T-helper 2 cell treated with Interferon-gamma antibody and Interleukin-4, amounts not matched to agents 5 μg/mL and 100 μg/mL, for 36 hours (primary cell): ENCODE data around the gene CACNA1C.

Experiments used
- DNase-seq: peaks from one replicate; pipeline ENCODE4 v3.0.0; 2021; ENCODE audit warnings: low spot score
- H3K27ac Mint-ChIP-seq: one replicate; pipeline ENCODE4 v1.8.0; 2021; ENCODE audit warnings: mild to moderate bottlenecking, mixed read lengths
- H3K27me3 Mint-ChIP-seq: one replicate; pipeline ENCODE4 v1.8.0; 2021; ENCODE audit warnings: low read depth, mixed read lengths
- H3K36me3 Mint-ChIP-seq: one replicate; pipeline ENCODE4 v1.8.0; 2021; ENCODE audit warnings: low read depth, mixed read lengths
- H3K4me1 Mint-ChIP-seq: one replicate; pipeline ENCODE4 v1.8.0; 2021; ENCODE audit warnings: low read depth, mixed read lengths
- H3K4me3 Mint-ChIP-seq: one replicate; pipeline ENCODE4 v1.8.0; 2022; ENCODE audit warnings: mild to moderate bottlenecking, moderate library complexity, mixed read lengths
- H3K9me3 Mint-ChIP-seq: one replicate; pipeline ENCODE4 v1.8.0; 2021; ENCODE audit warnings: mixed read lengths

The CACNA1C gene

GRCh38 chr12:2466211-2466610 is 413.4 kb downstream of the CACNA1C start:
- no peaks in the 10 kb centered on the region for H3K9me3 Mint-ChIP-seq
- peaks cover 3% of the 10 kb centered on the region for H3K27me3 Mint-ChIP-seq
- no peak overlapping the region for H3K27ac Mint-ChIP-seq
- H3K36me3 Mint-ChIP-seq: no peaks in the 10 kb centered on the region
- H3K4me1 Mint-ChIP-seq: no peaks in the 10 kb centered on the region
- no peak overlapping the region for H3K4me3 Mint-ChIP-seq
- DNase-seq: no peak

DNA sequence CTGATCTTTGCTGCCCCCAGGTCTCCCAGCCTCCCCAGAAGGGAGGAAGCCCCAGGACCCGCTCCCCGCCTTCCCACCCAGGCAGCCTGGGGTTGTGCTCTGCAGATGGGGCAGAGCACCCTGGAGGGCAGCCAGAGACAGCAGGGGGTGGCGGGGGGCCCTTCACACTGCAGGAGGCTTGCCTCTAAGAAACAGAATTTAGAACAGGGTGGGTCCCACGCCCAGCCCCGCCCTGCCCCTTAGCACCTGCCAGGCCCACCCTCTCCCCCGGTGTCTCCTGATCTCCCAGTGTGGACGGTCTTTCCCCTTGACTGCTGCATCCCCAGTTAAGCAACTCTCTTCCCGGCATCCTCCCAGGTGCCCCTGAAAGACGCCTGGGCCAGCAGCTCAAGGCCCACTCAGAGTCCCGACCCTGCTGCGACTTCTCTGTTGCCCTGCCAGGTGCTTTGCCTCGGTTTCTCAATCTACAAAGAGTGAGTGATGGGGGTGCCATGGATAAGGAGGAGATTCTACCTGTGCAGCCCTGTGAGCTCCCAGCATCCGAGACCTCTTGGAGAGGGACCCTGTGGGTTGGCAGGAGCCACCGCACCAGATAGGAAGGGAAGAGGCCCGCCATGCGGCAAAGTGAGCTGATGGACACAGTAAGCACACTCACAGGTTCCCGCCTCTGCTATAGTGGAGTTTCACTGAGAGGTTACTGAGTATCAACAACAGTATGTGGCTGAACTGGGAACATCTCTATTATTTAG is 414.8 kb downstream of the CACNA1C start:
- Mint-ChIP-seq H3K4me3 (no peak overlapping the region), H3K9me3 (no peaks in the 10 kb centered on the region), H3K27me3 (peaks cover 5% of the 10 kb centered on the region), H3K27ac (no peak overlapping the region), H3K4me1 (no peaks in the 10 kb centered on the region), H3K36me3 (no peaks in the 10 kb centered on the region)
- no peak for DNase-seq

DNA sequence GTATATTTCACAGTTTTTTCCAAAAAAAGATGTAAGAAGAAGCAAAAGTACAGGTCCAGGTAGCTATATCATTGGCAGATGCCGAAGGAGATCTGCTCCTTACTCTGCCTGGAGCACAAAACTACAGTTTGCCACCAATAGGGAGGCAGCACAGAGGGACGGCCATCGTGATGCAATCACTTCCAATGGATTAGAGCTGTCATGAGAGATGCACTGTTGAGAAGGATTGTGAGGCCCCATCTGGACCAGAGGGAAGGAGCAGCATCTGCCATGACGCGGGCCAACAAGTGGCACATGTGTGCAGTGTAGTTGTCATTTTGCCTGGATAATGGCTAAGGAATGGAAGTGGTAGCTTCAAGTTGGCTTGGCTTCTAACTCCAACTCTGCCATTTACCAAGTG is 423.2 kb downstream of the CACNA1C start:
- no peak overlapping the region for H3K27ac Mint-ChIP-seq
- no peak overlapping the region for H3K4me3 Mint-ChIP-seq
- peaks cover 5% of the 10 kb centered on the region for H3K27me3 Mint-ChIP-seq
- no peak for DNase-seq
- no peaks in the 10 kb centered on the region for H3K4me1 Mint-ChIP-seq
- H3K36me3 Mint-ChIP-seq: no peaks in the 10 kb centered on the region
- no peaks in the 10 kb centered on the region for H3K9me3 Mint-ChIP-seq

- Mint-ChIP-seq H3K4me1 (no peaks in the 10 kb centered on the region), H3K36me3 (no peaks in the 10 kb centered on the region), H3K27me3 (peaks cover 3% of the 10 kb centered on the region), H3K27ac (no peak overlapping the region), H3K9me3 (no peaks in the 10 kb centered on the region), H3K4me3 (no peak overlapping the region)
- peak; percentile 31 for DNase-seq
These were observed 424.4 kb downstream of the CACNA1C start for GRCh38 chr12:2477009-2477766.

DNA sequence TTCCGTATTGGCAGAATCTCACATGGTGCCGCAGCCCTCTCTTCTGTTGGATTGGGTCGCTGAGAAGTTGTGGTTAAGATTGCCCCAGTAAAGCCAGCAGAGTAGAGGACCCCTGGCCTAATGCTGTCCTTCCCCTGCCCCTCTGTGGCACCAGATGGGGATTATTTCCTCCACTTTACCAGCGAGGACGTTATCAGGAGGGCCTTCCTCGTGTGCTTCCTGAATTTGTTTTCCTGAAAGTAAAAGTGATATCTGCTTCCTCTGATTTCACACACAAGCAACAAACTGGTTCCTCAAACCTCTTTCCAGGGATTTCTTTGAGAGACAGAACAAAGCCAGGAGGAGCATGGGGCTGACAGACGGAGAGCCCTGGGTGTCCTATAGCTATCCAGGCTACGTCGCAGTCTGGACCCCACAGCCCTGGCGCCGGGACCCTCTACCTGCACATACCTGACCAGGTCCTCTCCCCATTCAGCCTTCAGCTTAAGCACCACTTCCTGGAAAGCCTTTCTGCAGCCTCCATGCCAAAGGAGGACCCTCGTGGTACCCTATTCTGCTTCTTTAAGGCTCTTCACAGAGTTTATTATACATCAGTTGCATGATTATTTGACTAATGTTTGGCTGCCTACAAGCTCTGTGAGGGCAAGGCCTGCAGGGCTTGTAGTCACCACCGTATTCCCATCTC is 427.2 kb downstream of the CACNA1C start:
- H3K27me3 Mint-ChIP-seq: no peaks in the 10 kb centered on the region
- DNase-seq: no peak
- H3K9me3 Mint-ChIP-seq: no peaks in the 10 kb centered on the region
- no peak overlapping the region for H3K27ac Mint-ChIP-seq
- H3K4me1 Mint-ChIP-seq: no peaks in the 10 kb centered on the region
- H3K4me3 Mint-ChIP-seq: no peak overlapping the region
- no peaks in the 10 kb centered on the region for H3K36me3 Mint-ChIP-seq

- DNase-seq: no peak
- Mint-ChIP-seq H3K27ac (no peak overlapping the region), H3K4me3 (no peak overlapping the region), H3K9me3 (no peaks in the 10 kb centered on the region), H3K27me3 (no peaks in the 10 kb centered on the region), H3K36me3 (no peaks in the 10 kb centered on the region), H3K4me1 (no peaks in the 10 kb centered on the region)
These were observed 428.6 kb downstream of the CACNA1C start for GRCh38 chr12:2481346-2481745.

DNA sequence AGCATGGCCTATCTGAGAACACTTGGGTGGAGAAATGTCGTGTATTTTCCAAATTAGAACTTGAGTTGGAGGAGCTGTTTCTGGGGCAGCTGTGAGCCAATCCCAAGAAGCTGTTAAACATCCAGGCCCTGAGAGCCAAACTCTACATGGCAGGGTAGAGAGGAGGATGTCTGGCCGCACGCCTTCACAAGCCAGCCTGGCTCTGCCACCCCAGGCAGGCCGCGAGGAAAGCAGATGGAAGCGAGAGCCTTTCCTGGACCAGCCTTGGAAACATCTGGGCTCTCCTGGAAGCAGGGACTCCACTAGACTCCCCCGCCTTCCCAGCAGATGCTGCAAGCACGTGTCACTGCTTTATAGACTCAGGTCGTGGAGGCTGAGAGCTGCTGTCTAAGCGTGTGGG is 429.2 kb downstream of the CACNA1C start:
- no peak for DNase-seq

GRCh38 chr12:2482938-2483660 is 430.3 kb downstream of the CACNA1C start:
- H3K4me3 Mint-ChIP-seq: no peak overlapping the region
- DNase-seq: no peak
- H3K4me1 Mint-ChIP-seq: no peaks in the 10 kb centered on the region
- no peaks in the 10 kb centered on the region for H3K36me3 Mint-ChIP-seq
- no peaks in the 10 kb centered on the region for H3K9me3 Mint-ChIP-seq
- no peak overlapping the region for H3K27ac Mint-ChIP-seq
- H3K27me3 Mint-ChIP-seq: no peaks in the 10 kb centered on the region

More for the DNA sequence above, 429.2 kb downstream of the CACNA1C start:
- Mint-ChIP-seq H3K36me3 (no peaks in the 10 kb centered on the region), H3K27ac (no peak overlapping the region), H3K4me3 (no peak overlapping the region), H3K9me3 (no peaks in the 10 kb centered on the region), H3K4me1 (no peaks in the 10 kb centered on the region), H3K27me3 (no peaks in the 10 kb centered on the region)

GRCh38 chr12:2483713-2484112 is 430.9 kb downstream of the CACNA1C start:
- H3K36me3 Mint-ChIP-seq: no peaks in the 10 kb centered on the region
- no peak for DNase-seq
- no peak overlapping the region for H3K27ac Mint-ChIP-seq
- no peaks in the 10 kb centered on the region for H3K9me3 Mint-ChIP-seq
- no peak overlapping the region for H3K4me3 Mint-ChIP-seq
- H3K27me3 Mint-ChIP-seq: no peaks in the 10 kb centered on the region
- H3K4me1 Mint-ChIP-seq: no peaks in the 10 kb centered on the region

DNA sequence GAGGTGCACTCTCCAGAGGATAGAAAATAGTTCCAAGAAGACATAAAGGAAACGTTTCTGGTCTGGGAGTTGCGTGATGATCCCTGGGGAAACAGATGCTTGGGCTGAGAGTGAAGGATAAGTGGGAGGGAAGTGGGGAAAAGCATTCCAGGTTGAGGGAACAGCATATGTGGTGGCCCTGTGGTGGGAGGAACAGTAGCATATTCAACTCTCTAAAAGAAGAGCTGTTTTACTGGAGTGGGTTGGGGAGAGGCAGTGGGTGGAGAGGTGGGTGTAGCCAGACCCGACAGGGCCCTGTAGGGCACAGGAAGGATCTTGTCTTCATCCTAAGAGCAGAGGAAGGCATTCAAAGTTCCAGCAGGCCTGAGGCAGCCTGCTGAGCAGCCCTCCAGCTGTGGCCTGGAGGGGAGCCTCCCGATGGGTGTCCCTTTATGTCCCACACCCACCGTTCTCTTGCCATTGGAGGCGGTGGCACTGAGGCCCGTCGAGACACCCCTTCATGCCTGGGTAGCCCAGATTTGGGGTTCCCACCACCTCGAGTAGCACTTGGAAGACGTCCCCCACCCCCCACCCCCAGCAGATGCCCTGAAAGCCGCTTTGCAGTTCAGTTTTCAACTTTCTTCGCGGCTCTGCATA is 431.5 kb downstream of the CACNA1C start:
- no peaks in the 10 kb centered on the region for H3K36me3 Mint-ChIP-seq

DNA sequence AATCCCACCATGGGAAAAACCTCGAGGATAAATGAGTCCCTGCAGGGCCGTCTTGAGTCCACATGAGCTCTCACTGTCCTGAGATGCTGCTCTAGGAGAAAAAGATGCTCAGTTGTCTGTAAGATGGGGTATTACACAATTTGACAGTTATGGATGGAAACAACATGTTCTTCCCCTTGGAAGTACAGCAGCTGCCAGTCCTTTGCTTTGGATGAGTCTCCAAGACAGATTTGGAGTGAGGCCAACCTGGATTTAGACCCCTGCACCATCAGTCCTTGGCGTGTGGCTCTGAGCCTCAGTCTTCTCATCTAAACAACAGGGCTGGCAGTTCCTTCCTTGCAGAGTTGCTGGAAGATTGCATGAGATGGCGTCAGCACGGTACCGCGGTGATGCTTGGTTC is 432.9 kb downstream of the CACNA1C start:
- no peak for DNase-seq
- no peaks in the 10 kb centered on the region for H3K9me3 Mint-ChIP-seq
- H3K4me1 Mint-ChIP-seq: no peaks in the 10 kb centered on the region
- no peak overlapping the region for H3K4me3 Mint-ChIP-seq
- no peak overlapping the region for H3K27ac Mint-ChIP-seq
- H3K36me3 Mint-ChIP-seq: no peaks in the 10 kb centered on the region
- no peaks in the 10 kb centered on the region for H3K27me3 Mint-ChIP-seq

More for the DNA sequence above, 431.5 kb downstream of the CACNA1C start:
- Mint-ChIP-seq H3K27ac (no peak overlapping the region), H3K9me3 (no peaks in the 10 kb centered on the region), H3K4me1 (no peaks in the 10 kb centered on the region), H3K4me3 (no peak overlapping the region), H3K27me3 (no peaks in the 10 kb centered on the region)
- no peak for DNase-seq

GRCh38 chr12:2486796-2487195 is 434.0 kb downstream of the CACNA1C start:
- H3K36me3 Mint-ChIP-seq: no peaks in the 10 kb centered on the region
- no peaks in the 10 kb centered on the region for H3K9me3 Mint-ChIP-seq
- H3K27ac Mint-ChIP-seq: no peak overlapping the region
- no peaks in the 10 kb centered on the region for H3K27me3 Mint-ChIP-seq
- H3K4me3 Mint-ChIP-seq: no peak overlapping the region
- no peak for DNase-seq
- H3K4me1 Mint-ChIP-seq: no peaks in the 10 kb centered on the region

- Mint-ChIP-seq H3K36me3 (no peaks in the 10 kb centered on the region), H3K27me3 (no peaks in the 10 kb centered on the region), H3K4me3 (no peak overlapping the region), H3K27ac (no peak overlapping the region), H3K9me3 (no peaks in the 10 kb centered on the region), H3K4me1 (no peaks in the 10 kb centered on the region)
- DNase-seq: no peak
These were observed 434.5 kb downstream of the CACNA1C start for GRCh38 chr12:2487278-2487677.
